Endothelial cell of umbilical vein (primary cell): Measurements from ENCODE around the gene TTC27.

Experiments used
- EZH2 ChIP-seq: IDR thresholded peaks from 2 replicates; pipeline ENCODE4 v1.6.1; 2012; ENCODE audit warnings: borderline replicate concordance, low read depth, mild to moderate bottlenecking, moderate library complexity, low read length, inconsistent platforms; ENCODE audit not compliant: severe bottlenecking
- POLR2AphosphoS5 ChIP-seq: IDR thresholded peaks from 2 replicates; pipeline ENCODE4 v1.6.1; 2012; ENCODE audit warnings: low read depth, mild to moderate bottlenecking, control low read depth, low read length, moderate library complexity; ENCODE audit not compliant: insufficient read depth
- TF ChIP-seq, protein P1 (sequence below), 2 donors: IDR thresholded peaks; 1 replicate in 1 of 2; 2 replicates in 1 of 2; pipeline ENCODE4 v1.5.1; 2011; ENCODE audit warnings: low read length in 2 of 2, mild to moderate bottlenecking in 2 of 2, moderate library complexity in 2 of 2, control low read depth in 1 of 2, inconsistent platforms in 1 of 2, low read depth in 1 of 2; ENCODE audit not compliant: insufficient read depth in 1 of 2; ENCODE audit errors: extremely low read depth in 1 of 2

DNA sequence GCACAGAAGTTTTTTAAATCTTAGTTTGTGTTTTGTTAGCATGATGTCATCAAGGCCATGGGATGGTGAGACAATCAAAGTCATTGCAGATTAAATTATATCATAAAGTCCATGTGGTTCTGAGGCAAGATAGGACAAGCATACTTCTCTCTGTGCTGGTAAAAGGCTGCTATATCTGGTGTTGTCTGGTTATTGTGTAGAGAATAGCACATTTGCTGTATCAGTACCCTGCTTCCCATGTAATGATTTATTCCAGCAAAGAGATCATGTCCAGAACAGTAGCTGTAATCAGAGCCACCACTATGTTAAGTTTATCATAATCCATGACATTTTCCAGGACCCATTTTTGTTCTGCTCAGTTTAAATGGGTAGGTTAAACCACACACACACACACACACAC is 123.0 kb downstream of the TTC27 start:
- TF ChIP-seq POLR2AphosphoS5 (no peak), EZH2 (no peak)
- TF ChIP-seq, protein P1, sequence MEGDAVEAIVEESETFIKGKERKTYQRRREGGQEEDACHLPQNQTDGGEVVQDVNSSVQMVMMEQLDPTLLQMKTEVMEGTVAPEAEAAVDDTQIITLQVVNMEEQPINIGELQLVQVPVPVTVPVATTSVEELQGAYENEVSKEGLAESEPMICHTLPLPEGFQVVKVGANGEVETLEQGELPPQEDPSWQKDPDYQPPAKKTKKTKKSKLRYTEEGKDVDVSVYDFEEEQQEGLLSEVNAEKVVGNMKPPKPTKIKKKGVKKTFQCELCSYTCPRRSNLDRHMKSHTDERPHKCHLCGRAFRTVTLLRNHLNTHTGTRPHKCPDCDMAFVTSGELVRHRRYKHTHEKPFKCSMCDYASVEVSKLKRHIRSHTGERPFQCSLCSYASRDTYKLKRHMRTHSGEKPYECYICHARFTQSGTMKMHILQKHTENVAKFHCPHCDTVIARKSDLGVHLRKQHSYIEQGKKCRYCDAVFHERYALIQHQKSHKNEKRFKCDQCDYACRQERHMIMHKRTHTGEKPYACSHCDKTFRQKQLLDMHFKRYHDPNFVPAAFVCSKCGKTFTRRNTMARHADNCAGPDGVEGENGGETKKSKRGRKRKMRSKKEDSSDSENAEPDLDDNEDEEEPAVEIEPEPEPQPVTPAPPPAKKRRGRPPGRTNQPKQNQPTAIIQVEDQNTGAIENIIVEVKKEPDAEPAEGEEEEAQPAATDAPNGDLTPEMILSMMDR (IDR thresholded peaks at IDR 0.05; ENCODE audit: extremely low read depth in 1 of 2, insufficient read depth in 1 of 2, low read depth in 1 of 2, low read length in 2 of 2) = no peak
